ENCODE results near the gene GALNT17.

The GALNT17 gene

DNA sequence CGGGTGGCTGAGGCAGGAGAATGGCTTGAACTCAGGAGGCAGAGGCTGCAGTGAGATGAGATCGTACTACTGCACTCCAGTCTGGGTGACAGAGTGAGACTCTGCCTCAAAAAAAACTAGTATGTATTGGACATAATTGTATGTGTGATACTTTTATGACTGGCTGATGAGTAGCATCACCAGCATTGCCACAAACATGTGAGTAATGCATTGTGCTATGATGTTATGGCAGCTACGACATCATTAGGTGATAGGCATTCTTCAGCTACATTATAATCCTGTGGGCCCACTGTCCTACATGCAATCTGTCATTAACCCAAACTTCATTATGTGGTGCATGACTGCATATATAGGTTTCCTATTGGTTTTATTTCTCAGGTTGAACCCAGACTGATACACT lies 352.4 kb downstream of the GALNT17 start:
- H3K4me1 ChIP-seq (ENCODE audit: insufficient read depth, low read length) = no peaks in the 10 kb centered on the region
- H3K4me2 ChIP-seq (ENCODE audit: insufficient read depth, low read length) = no peak overlapping the region
- H2AFZ ChIP-seq (ENCODE audit: low read depth, low read length) = no peak overlapping the region
- DNase-seq = no peak
- H3K9ac ChIP-seq (ENCODE audit: low read depth, low read length) = no peak overlapping the region
- no peak overlapping the region for H3K27ac ChIP-seq (ENCODE audit: low read length)
- TF ChIP-seq EZH2 (IDR thresholded peaks at IDR 0.05; ENCODE audit: borderline replicate concordance, low read depth, low read length, severe bottlenecking) (no peak), CTCF (IDR thresholded peaks at IDR 0.05; ENCODE audit: borderline replicate concordance, extremely low read depth, low read length, poor library complexity, severe bottlenecking) (no peak)
- no peaks in the 10 kb centered on the region for H3K36me3 ChIP-seq (ENCODE audit: insufficient read depth, low read length)
- no peaks in the 10 kb centered on the region for H3K9me3 ChIP-seq (ENCODE audit: insufficient read depth, low read length, severe bottlenecking)
- H4K20me1 ChIP-seq (ENCODE audit: insufficient read depth, low read length) = no peaks in the 10 kb centered on the region
- H3K27me3 ChIP-seq (ENCODE audit: insufficient read depth, low read length, poor library complexity) = no peaks in the 10 kb centered on the region
- H3K79me2 ChIP-seq (ENCODE audit: insufficient read depth, low read length) = no peaks in the 10 kb centered on the region
- no peak overlapping the region for H3K4me3 ChIP-seq (ENCODE audit: low read depth in 1 of 2, low read length in 2 of 2)
- ATAC-seq (ENCODE audit: insufficient read depth, low read depth) = no peak

GRCh38 chr7:71485586-71485985 lies 353.6 kb downstream of the GALNT17 start:
- DNase-seq (no peak), ATAC-seq (ENCODE audit: insufficient read depth, low read depth) (no peak)
- H4K20me1 ChIP-seq (ENCODE audit: insufficient read depth, low read length) = no peaks in the 10 kb centered on the region
- H3K79me2 ChIP-seq (ENCODE audit: insufficient read depth, low read length) = no peaks in the 10 kb centered on the region
- no peak overlapping the region for H3K4me2 ChIP-seq (ENCODE audit: insufficient read depth, low read length)
- H3K36me3 ChIP-seq (ENCODE audit: insufficient read depth, low read length) = no peaks in the 10 kb centered on the region
- TF ChIP-seq EZH2 (IDR thresholded peaks at IDR 0.05; ENCODE audit: borderline replicate concordance, low read depth, low read length, severe bottlenecking) (no peak), CTCF (IDR thresholded peaks at IDR 0.05; ENCODE audit: borderline replicate concordance, extremely low read depth, low read length, poor library complexity, severe bottlenecking) (no peak)
- no peaks in the 10 kb centered on the region for H3K9me3 ChIP-seq (ENCODE audit: insufficient read depth, low read length, severe bottlenecking)
- H3K4me1 ChIP-seq (ENCODE audit: insufficient read depth, low read length) = no peaks in the 10 kb centered on the region
- H3K27ac ChIP-seq (ENCODE audit: low read length) = no peak overlapping the region
- no peak overlapping the region for H3K9ac ChIP-seq (ENCODE audit: low read depth, low read length)
- no peaks in the 10 kb centered on the region for H3K27me3 ChIP-seq (ENCODE audit: insufficient read depth, low read length, poor library complexity)
- H2AFZ ChIP-seq (ENCODE audit: low read depth, low read length) = no peak overlapping the region
- H3K4me3 ChIP-seq (ENCODE audit: low read depth in 1 of 2, low read length in 2 of 2) = no peak overlapping the region

DNA sequence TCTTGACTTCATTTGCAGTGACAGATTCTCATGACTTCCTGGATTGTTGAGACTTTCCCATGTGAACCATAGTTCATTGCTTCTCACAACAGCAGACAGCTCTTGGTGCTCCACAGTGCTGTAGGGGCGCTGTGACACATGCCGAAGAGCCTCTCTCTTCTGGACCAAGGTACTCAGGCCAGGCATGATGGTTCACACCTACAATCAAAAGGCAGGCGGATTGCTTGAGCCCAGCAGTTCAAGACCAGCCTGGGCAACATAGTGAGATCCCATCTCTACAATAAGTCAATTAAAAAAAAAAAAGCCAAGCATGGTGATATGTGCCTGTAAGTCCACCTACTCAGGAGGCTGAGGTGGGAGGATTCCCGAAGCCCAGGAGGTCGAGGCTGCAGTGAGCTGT lies 354.5 kb downstream of the GALNT17 start:
- no peak for ATAC-seq (ENCODE audit: insufficient read depth, low read depth)
- no peak for DNase-seq
- H3K27ac ChIP-seq (ENCODE audit: low read length) = no peak overlapping the region
- H3K9me3 ChIP-seq (ENCODE audit: insufficient read depth, low read length, severe bottlenecking) = no peaks in the 10 kb centered on the region
- H3K27me3 ChIP-seq (ENCODE audit: insufficient read depth, low read length, poor library complexity) = no peaks in the 10 kb centered on the region
- H3K79me2 ChIP-seq (ENCODE audit: insufficient read depth, low read length) = no peaks in the 10 kb centered on the region
- no peak overlapping the region for H3K4me2 ChIP-seq (ENCODE audit: insufficient read depth, low read length)
- no peaks in the 10 kb centered on the region for H4K20me1 ChIP-seq (ENCODE audit: insufficient read depth, low read length)
- no peaks in the 10 kb centered on the region for H3K36me3 ChIP-seq (ENCODE audit: insufficient read depth, low read length)
- TF ChIP-seq CTCF (IDR thresholded peaks at IDR 0.05; ENCODE audit: borderline replicate concordance, extremely low read depth, low read length, poor library complexity, severe bottlenecking) (no peak), EZH2 (IDR thresholded peaks at IDR 0.05; ENCODE audit: borderline replicate concordance, low read depth, low read length, severe bottlenecking) (no peak)
- H3K4me3 ChIP-seq (ENCODE audit: low read depth in 1 of 2, low read length in 2 of 2) = no peak overlapping the region
- no peaks in the 10 kb centered on the region for H3K4me1 ChIP-seq (ENCODE audit: insufficient read depth, low read length)
- no peak overlapping the region for H2AFZ ChIP-seq (ENCODE audit: low read depth, low read length)
- H3K9ac ChIP-seq (ENCODE audit: low read depth, low read length) = no peak overlapping the region

All from DND-41 (cell line).